A673 (cell line): ENCODE data around the gene MAGI1. TPM values are rescaled to one million over a fixed set of nuclear protein-coding genes. Genes with fewer than 3 reads are reported as not detected.

Experiments
- BruUV-seq: library from RNA; stranded (reverse); fragments of 400-500 nt; replicated peaks from 2 replicates; lab custom pipeline; 2021; lab: Mats Ljungman, UMichigan
- CTCF ChIA-PET: fragments of 300-600 bp; sonication (Branson Sonifier 250); formaldehyde crosslinking; loops from one replicate; lab custom pipeline; 2022; ENCODE audit warnings: antibody characterized with exemption; lab: Charles Lee
- POLR2A ChIA-PET: fragments of 300-600 bp; sonication (Branson Sonifier 250); formaldehyde crosslinking; loops from one replicate; lab custom pipeline; 2022; ENCODE audit warnings: antibody characterized with exemption; ENCODE audit not compliant: low non-redundant PET; lab: Charles Lee
- DNase-seq: peaks from one replicate; pipeline ENCODE4 v3.0.0-alpha.2; 2015; ENCODE audit warnings: low spot score
- H3K27ac ChIP-seq: fragments of 200-600 bp; sonication (generic); 2 replicates; pipeline ENCODE4 v1.5.1; 2016; ENCODE audit warnings: mixed run types, low read depth, mild to moderate bottlenecking, mixed read lengths, antibody characterized with exemption, low read length; ENCODE audit not compliant: poor library complexity, severe bottlenecking
- H3K27me3 ChIP-seq: fragments of 200-600 bp; sonication (generic); replicated peaks from 2 replicates; pipeline ENCODE4 v1.6.1; 2017; ENCODE audit warnings: mixed run types, low read depth, mild to moderate bottlenecking, mixed read lengths, antibody characterized with exemption, low read length; ENCODE audit not compliant: insufficient read depth, poor library complexity
- H3K36me3 ChIP-seq: fragments of 200-600 bp; sonication (generic); 2 replicates; pipeline ENCODE4 v1.6.1; 2016; ENCODE audit warnings: mixed run types, mild to moderate bottlenecking, mixed read lengths, antibody characterized with exemption, low read length; ENCODE audit not compliant: insufficient read depth, poor library complexity, severe bottlenecking
- H3K4me1 ChIP-seq: fragments of 200-600 bp; sonication (generic); 2 replicates; pipeline ENCODE4 v1.6.1; 2017; ENCODE audit warnings: mixed run types, mild to moderate bottlenecking, mixed read lengths, antibody characterized with exemption, low read length; ENCODE audit not compliant: insufficient read depth, poor library complexity, severe bottlenecking
- H3K4me3 ChIP-seq: fragments of 200-600 bp; sonication (generic); 2 replicates; pipeline ENCODE4 v1.5.1; 2016; ENCODE audit warnings: low read depth, mixed run types, mild to moderate bottlenecking, mixed read lengths, low read length; ENCODE audit not compliant: poor library complexity, severe bottlenecking
- H3K9me3 ChIP-seq: fragments of 200-600 bp; sonication (generic); 2 replicates; pipeline ENCODE4 v1.6.1; 2016; ENCODE audit warnings: mixed run types, low read depth, mild to moderate bottlenecking, mixed read lengths, antibody characterized with exemption, low read length; ENCODE audit not compliant: poor library complexity, severe bottlenecking
- EZH2 ChIP-seq: fragments of 200-600 bp; sonication (generic); IDR thresholded peaks from 2 replicates; pipeline ENCODE4 v1.6.1; 2017; ENCODE audit warnings: borderline replicate concordance, low read depth, mild to moderate bottlenecking, mixed read lengths, antibody characterized with exemption, low read length; ENCODE audit not compliant: poor library complexity, severe bottlenecking
- intact Hi-C: fragments of 100-400 bp; cut with micrococcal nuclease; formaldehyde crosslinking; loops from one replicate; pipeline ENCODE4 v1.10.0; 2022; ENCODE audit not compliant: unreplicated experiment
- total RNA-seq: library from RNA; stranded (reverse); gene quantifications from 2 replicates; pipeline ENCODE4 v1.2.3, GENCODE V29; 2021
- TF ChIP-seq, protein P1 (sequence below): fragments of 300-800, 200-600 bp; sonication (generic); conservative IDR thresholded peaks from 2 replicates; pipeline ENCODE4 v1.5.1; 2017; ENCODE audit warnings: low read depth, mild to moderate bottlenecking, antibody characterized with exemption, low read length, moderate library complexity, mixed read lengths

Gene MAGI1
- total RNA-seq, 1 experiment from 2014 or later = 30.5 TPM

DNA sequence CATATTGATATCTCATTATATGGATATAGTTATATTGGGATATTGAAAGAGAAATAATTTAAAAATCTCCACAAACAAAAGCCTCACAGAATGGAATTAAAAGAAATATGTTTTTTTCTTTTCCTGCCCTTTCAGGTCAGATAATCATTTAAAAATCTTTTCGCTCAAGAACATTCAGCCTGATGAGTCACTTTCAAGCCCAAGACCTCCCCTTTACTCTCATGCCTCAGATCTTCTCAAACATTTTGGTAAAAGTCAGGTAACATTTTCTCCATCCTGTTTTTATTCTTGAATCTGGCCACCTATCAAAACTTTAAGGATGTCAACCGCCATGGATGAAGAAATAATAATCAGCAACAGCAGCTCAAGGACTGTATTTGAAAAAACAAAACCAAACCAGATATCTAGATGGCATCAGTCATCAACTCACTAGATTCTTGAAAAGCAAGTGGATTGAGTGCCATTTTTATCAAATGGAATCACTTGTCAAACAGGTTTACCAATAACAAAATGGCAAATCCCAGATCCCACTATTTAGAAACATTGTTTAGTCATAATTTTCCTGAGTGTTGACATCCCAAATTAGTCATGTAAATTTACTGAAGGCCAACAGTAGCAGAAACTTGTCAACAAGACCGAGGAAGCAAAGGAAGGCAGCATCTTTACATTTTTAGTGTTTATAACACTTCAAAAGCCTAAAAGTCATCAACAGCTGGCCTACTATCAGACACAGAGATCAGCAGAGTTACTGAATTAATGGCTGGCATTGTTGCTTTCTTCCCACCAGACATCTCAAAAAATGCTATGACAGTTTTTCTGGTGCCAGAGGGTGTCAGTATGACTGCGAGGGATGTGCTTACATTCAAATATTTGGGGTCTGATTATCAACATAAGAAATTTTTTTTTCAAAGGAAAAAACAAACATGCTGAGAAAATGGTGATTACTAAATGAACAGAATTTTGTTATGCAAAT is 444.7 kb downstream of the MAGI1 start:
- no peaks in the 10 kb centered on the region for H3K27me3 ChIP-seq

DNA sequence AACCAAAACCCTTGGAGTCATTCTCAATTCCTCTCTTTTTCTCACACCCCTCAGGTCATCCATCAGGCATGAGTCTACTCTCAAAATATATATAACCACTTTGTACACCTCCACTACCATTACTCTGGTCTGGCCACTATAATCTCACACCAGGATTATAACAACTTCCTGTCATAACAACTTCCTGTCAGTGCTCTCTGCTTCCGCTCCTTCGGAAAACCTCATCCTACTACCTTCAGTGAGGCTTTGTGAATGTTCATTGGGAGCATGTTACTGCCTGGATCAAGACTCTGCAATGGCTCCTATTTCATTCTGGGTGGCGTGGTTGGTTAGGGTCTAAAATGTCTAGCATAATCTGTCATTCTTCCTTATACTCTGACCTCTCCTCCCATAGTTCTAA is 447.4 kb downstream of the MAGI1 start:
- Histone ChIP-seq H3K9me3 (no peaks in the 10 kb centered on the region), H3K27ac (no peak overlapping the region), H3K4me1 (peaks cover 6% of the 10 kb centered on the region), H3K4me3 (no peak overlapping the region), H3K36me3 (no peaks in the 10 kb centered on the region), H3K27me3 (no peaks in the 10 kb centered on the region)
- no TSS peak for BruUV-seq
- ChIA-PET CTCF (no interaction called here), POLR2A (no interaction called here)
- no peak for DNase-seq
- intact Hi-C loops = no loop called here
- TF ChIP-seq, protein P1, sequence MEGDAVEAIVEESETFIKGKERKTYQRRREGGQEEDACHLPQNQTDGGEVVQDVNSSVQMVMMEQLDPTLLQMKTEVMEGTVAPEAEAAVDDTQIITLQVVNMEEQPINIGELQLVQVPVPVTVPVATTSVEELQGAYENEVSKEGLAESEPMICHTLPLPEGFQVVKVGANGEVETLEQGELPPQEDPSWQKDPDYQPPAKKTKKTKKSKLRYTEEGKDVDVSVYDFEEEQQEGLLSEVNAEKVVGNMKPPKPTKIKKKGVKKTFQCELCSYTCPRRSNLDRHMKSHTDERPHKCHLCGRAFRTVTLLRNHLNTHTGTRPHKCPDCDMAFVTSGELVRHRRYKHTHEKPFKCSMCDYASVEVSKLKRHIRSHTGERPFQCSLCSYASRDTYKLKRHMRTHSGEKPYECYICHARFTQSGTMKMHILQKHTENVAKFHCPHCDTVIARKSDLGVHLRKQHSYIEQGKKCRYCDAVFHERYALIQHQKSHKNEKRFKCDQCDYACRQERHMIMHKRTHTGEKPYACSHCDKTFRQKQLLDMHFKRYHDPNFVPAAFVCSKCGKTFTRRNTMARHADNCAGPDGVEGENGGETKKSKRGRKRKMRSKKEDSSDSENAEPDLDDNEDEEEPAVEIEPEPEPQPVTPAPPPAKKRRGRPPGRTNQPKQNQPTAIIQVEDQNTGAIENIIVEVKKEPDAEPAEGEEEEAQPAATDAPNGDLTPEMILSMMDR = no peak
- TF ChIP-seq EZH2 = no peak

More for the DNA sequence above, 444.7 kb downstream of the MAGI1 start:
- no peak overlapping the region for H3K27ac ChIP-seq
- ChIA-PET POLR2A (no interaction called here), CTCF (no interaction called here)
- no TSS peak for BruUV-seq
- H3K36me3 ChIP-seq = no peaks in the 10 kb centered on the region
- no peaks in the 10 kb centered on the region for H3K9me3 ChIP-seq
- no peak overlapping the region for H3K4me3 ChIP-seq
- peaks cover 6% of the 10 kb centered on the region for H3K4me1 ChIP-seq
- intact Hi-C loops = no loop called here
- DNase-seq = no peak
- no peak for TF ChIP-seq EZH2
- TF ChIP-seq, protein P1 = no peak

DNA sequence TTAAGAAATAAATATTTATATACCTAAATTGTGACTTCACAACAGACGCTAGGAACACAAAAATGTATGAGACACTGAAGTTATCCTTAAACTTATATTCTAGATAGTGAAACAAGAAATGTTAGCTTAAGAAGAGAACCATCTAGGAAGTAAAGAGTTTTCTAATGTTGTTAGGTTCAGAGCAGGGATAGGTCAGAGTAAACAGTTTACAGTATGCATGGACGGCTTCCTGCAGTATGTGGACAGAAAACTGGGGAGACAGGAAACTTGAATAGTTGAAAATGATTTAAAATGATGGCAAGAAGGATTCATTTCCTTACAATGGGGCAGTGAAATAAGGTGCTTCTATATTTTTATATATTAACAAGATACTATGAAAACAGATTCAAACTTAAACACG is 449.8 kb downstream of the MAGI1 start:
- H3K27ac ChIP-seq = no peak overlapping the region
- CTCF ChIA-PET = no interaction called here
- intact Hi-C loops = no loop called here
- no peaks in the 10 kb centered on the region for H3K4me1 ChIP-seq
- no peaks in the 10 kb centered on the region for H3K27me3 ChIP-seq
- TF ChIP-seq EZH2 = no peak
- TF ChIP-seq, protein P1 = no peak
- H3K4me3 ChIP-seq = no peak overlapping the region
- H3K36me3 ChIP-seq = no peaks in the 10 kb centered on the region
- no TSS peak for BruUV-seq
- no peak for DNase-seq
- H3K9me3 ChIP-seq = no peaks in the 10 kb centered on the region
- POLR2A ChIA-PET = no interaction called here
